ENCODE data around the gene OR6S1.
"Not testable (repeated sequence)": the region's sequence is repeated elsewhere in the genome, so short reads cannot be mapped to it uniquely, and the experiment has no call there.

The OR6S1 gene

GRCh38 chr14:20608383-20609110, 32.9 kb downstream of the OR6S1 start:
- no peak for DNase-seq

DNA sequence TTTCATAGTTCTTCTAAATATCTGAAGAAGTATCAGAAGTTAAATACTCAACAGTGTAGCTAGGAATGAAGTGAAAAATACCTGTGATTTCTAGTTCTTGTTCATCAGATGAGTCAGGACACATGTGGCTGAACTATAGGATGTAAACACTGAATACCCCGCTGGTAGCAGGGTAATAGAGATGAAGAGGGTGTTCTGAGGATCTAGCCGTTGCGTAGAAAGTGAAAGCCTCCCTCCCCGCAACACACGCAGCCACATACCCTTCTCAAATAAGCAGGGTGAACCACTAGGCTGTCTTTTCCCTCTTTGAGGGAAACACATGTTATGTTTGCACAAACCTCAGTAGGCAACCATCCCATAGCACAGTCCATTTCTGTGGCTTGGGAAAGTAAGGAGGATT, 33.9 kb downstream of the OR6S1 start:
- no peak for DNase-seq

GRCh38 chr14:20606902-20607242, 34.6 kb downstream of the OR6S1 start:
- DNase-seq = no peak

- peak in 1 of 2 experiments; percentile 58 for DNase-seq
Measured at GRCh38 chr14:20606190-20606901, 35.1 kb downstream of the OR6S1 start.

DNA sequence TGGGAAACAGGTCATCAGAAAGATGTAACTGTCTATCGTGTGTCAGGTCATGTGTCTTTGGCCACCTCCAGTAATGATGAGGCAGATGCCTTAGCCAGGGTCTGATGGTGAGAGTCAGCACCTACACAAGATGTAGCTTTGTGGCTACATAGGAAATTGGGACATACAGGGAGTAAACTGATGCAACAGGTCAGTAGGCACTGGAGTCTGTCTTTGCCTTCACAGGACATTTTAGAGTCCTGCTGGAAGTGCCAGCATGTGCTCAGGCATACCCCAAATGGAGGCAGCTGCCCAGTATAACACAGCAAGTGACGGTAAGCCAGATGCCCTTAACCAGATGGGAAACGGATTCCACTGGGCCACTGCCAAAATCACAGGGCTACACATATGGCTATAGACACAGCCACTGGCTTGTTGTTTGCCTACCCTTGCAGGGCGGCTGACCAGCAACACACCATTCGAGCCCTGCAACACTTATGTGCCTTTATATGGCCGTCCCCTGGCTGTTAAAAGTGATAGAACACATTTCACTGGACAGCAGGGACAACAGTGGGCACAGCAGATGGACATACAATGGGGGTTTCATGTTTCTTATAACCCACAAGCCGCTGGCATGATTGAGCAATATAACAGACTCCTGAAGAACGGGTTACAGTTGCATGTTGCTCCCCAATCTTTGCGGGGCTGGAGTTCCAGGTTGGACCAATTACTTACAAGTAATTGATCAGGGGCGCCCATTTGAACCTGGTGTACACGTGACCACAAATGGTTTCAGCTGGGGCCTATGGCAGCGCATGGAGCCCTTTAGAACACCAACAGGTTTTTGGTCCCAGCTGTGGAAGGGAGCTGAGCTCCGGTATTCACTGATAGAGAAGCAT, 37.4 kb downstream of the OR6S1 start:
- no peak for DNase-seq

GRCh38 chr14:20602583-20602982, 38.9 kb downstream of the OR6S1 start:
- DNase-seq = no peak

- no peak for DNase-seq
Measured at GRCh38 chr14:20601522-20601921, 40.0 kb downstream of the OR6S1 start.

GRCh38 chr14:20597108-20597507, 44.4 kb downstream of the OR6S1 start:
- no peak for DNase-seq

DNA sequence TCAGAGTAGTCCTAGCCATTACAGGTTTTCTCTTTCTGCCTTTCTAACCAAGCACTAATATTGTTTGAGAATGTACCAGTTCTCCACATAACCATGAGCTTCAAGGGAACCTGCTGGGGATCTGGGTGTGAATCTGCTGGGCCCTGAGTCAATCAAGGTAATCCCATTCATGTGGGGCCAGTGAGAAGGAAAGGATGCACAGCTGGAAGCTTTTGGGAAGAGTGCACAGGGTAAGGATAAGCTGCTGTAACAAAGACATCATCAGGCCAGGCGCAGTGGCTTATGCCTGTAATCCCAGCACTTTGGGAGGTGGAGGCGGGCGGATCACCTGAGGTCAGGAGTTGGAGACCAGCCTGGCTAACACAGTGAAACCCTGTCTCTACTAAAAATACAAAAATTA, 45.8 kb downstream of the OR6S1 start:
- not testable (repeated sequence) for DNase-seq

DNA sequence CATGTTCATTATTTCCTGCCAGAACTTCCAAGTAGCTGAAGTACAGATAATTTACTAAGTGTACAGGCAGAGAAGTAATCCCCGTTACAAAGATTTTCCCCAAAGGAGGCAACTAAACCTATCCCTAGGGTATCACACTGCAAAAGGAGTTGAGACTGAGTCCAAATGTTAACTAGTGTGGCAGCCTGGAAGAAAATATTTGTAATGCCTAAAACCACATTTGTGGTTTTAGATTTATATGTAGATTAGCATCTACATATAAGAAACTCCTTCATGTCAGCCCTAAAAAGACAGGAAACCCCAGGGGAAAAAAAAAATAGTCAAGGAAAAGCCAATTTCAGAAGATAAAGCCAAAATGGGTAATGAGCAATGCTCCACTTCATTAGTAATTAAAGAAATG, 48.9 kb downstream of the OR6S1 start:
- DNase-seq = no peak

- no peak for DNase-seq
Measured at GRCh38 chr14:20591235-20591634, 50.3 kb downstream of the OR6S1 start, which contains the start of gene RNASE12. Gene RNASE12, minus strand, starts transcription at chr14:20591376. Its CDS starts 653 bp downstream, at chr14:20590723.

Measured in SW 1271 (cell line).